Lower leg skin (tissue), 3 donors: Measurements from ENCODE around the gene B4GALNT4.

Experiments
- CTCF ChIP-seq, 3 donors: fragments of 450-650 bp; IDR thresholded peaks; one replicate each; pipeline ENCODE4 v1.5.1; 2016; ENCODE audit warnings: antibody characterized with exemption in 3 of 3, mild to moderate bottlenecking in 3 of 3, moderate library complexity in 2 of 3
- POLR2A ChIP-seq, 2 donors: fragments of 450-650 bp; IDR thresholded peaks; one replicate each; pipeline ENCODE4 v1.6.1; 2016 to 2017; ENCODE audit warnings: antibody characterized with exemption in 2 of 2, mild to moderate bottlenecking in 1 of 2, moderate library complexity in 1 of 2

DNA sequence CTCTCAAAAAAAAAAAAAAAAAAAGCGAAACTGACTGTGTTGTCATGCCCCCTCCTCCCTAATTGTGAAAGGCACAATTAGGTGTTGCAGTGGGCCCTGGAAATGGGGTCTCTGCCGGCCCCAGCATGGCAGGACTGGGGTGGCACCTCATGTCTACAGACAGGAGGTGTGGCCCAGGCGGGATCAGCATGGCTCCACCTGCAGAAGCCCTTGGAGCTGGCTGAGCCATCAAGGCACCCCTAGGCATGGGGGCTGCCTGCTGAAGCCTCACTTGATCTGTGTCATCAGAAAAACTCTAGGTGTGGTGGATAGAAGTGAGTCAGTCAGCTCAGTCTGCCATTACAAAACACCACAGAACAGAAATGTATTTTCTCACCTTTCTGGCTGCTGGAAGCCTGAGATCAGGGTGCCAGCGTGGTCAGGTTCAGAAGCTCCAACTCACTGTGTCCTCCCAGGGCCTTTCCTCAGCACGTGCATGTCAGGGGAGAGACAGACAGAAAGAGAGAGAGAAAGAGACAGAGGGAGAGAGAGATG is 10.1 kb upstream of the B4GALNT4 start:
- TF ChIP-seq CTCF (IDR thresholded peaks at IDR 0.05) (no peak), POLR2A (IDR thresholded peaks at IDR 0.05) (no peak)
